Esophagus squamous epithelium (tissue), 4 donors: ENCODE results near the gene HPCAL1.

Experiments
- CTCF ChIP-seq, 6 experiments: fragments of 450-650 bp in 4 of 6; fragments of 200-600 bp in 2 of 6; sonication (generic) in 2 of 6; IDR thresholded peaks; one replicate each; pipeline ENCODE4 v1.5.1; 2016 to 2019; ENCODE audit warnings: antibody characterized with exemption in 6 of 6, mild to moderate bottlenecking in 4 of 6, moderate library complexity in 4 of 6
- POLR2A ChIP-seq, 4 donors: fragments of 450-650 bp; IDR thresholded peaks; one replicate each; pipeline ENCODE4 v1.6.1; 2017; ENCODE audit warnings: antibody characterized with exemption in 4 of 4, mild to moderate bottlenecking in 4 of 4, moderate library complexity in 3 of 4

DNA sequence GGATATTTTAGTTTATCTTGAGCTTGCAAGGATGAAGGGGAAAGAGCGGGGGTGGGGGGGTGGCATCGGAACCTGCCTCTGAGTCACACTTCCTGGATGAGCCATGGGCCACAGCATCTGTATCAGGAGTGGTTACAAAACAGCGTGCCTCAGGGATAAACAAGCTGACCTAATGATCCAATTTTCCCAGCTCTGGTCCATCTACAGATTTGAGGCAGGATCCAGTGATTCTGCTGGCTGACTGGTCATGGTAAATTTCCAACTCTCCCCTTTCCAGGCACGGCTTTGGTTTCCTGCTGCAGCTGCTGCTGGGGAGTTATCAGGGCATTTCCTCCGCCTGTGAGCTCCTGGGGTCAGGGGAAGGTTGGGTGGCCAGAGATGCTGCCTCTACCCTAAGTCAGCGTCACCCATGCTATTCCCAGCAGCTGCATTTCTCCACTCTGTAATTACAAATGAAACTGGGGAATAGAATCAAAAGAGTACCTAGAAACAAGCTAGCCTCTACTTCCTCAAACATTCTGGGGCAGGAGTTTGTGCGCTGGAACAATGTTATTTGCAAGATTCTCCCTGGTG, 4.7 kb upstream of the HPCAL1 start:
- TF ChIP-seq CTCF (IDR thresholded peaks at IDR 0.05) (no peak), POLR2A (IDR thresholded peaks at IDR 0.05) (no peak)
